HG03103 (cell line): ENCODE data around the gene NDFIP1.
"Not testable (repeated sequence)": the region's sequence is repeated elsewhere in the genome, so short reads cannot be mapped to it uniquely, and the experiment has no call there.

ENCODE experiments used
- ATAC-seq: cut with Tn5 transposase; IDR thresholded peaks from one replicate; pipeline ENCODE4 v1.9.1; 2021; ENCODE audit warnings: low read depth; ENCODE audit not compliant: unreplicated experiment

Gene NDFIP1

GRCh38 chr5:142183561-142183960 is 75.0 kb downstream of the NDFIP1 start:
- no peak for ATAC-seq

GRCh38 chr5:142184988-142185387 is 76.4 kb downstream of the NDFIP1 start:
- ATAC-seq = no peak

GRCh38 chr5:142186514-142186856 is 77.9 kb downstream of the NDFIP1 start:
- no peak for ATAC-seq

- no peak for ATAC-seq
These were observed 78.4 kb downstream of the NDFIP1 start for GRCh38 chr5:142186857-142187594.

GRCh38 chr5:142188691-142189090 is 80.1 kb downstream of the NDFIP1 start:
- not testable (repeated sequence) for ATAC-seq

- no peak for ATAC-seq
These were observed 81.2 kb downstream of the NDFIP1 start for GRCh38 chr5:142189813-142190212.

GRCh38 chr5:142191776-142192175 is 83.2 kb downstream of the NDFIP1 start:
- ATAC-seq = no peak

- ATAC-seq = no peak
These were observed 83.9 kb downstream of the NDFIP1 start for GRCh38 chr5:142192286-142193113.

- no peak for ATAC-seq
These were observed 84.5 kb downstream of the NDFIP1 start for GRCh38 chr5:142193114-142193428.

- no peak for ATAC-seq
These were observed 88.5 kb downstream of the NDFIP1 start for GRCh38 chr5:142197098-142197497.

- no peak for ATAC-seq
These were observed 89.2 kb downstream of the NDFIP1 start for GRCh38 chr5:142197781-142198180.

- ATAC-seq = no peak
These were observed 90.8 kb downstream of the NDFIP1 start for GRCh38 chr5:142199388-142199787.

- ATAC-seq = no peak
These were observed 91.8 kb downstream of the NDFIP1 start for GRCh38 chr5:142200387-142200786.

GRCh38 chr5:142201471-142201887 is 92.9 kb downstream of the NDFIP1 start:
- no peak for ATAC-seq

- ATAC-seq = no peak
These were observed 93.7 kb downstream of the NDFIP1 start for GRCh38 chr5:142202282-142202681.
